Lung (tissue), 12 donors: ENCODE measurements around the gene TP53INP2. TPM values are rescaled to one million over a fixed set of nuclear protein-coding genes. Genes with fewer than 3 reads are reported as not detected.
A peak's percentile ranks its signal among the peaks of the same experiment; 100 is the strongest.

ENCODE experiments used
- ATAC-seq: fragments of 200-7000 bp; cut with Tn5 transposase; one replicate; pipeline ENCODE4 v1.9.1; 2020; ENCODE audit warnings: moderate number of reproducible peaks; ENCODE audit not compliant: insufficient read depth, low FRiP score
- DNase-seq, 3 donors: peaks; one replicate each; pipeline ENCODE4 v3.0.0-alpha.2; 2013 to 2017
- H3K27ac ChIP-seq, 2 donors: one replicate each; pipeline ENCODE4 v1.5.1; 2013; ENCODE audit warnings: mild to moderate bottlenecking in 2 of 2, moderate library complexity in 2 of 2, control low read depth in 1 of 2, inconsistent platforms in 1 of 2, low read depth in 1 of 2, low read length in 1 of 2
- H3K27me3 ChIP-seq, 3 donors: one replicate each; pipeline ENCODE4 v1.5.1; 2013; ENCODE audit warnings: low read length in 2 of 3; ENCODE audit not compliant: control insufficient read depth in 3 of 3, insufficient read depth in 3 of 3
- H3K36me3 ChIP-seq, 4 donors: one replicate each; pipeline ENCODE4 v1.5.1; 2013; ENCODE audit warnings: low read length in 4 of 4, mild to moderate bottlenecking in 1 of 4, moderate library complexity in 1 of 4; ENCODE audit not compliant: control insufficient read depth in 4 of 4, insufficient read depth in 4 of 4
- H3K4me1 ChIP-seq, 5 donors: one replicate each; pipeline ENCODE4 v1.5.1; 2013; ENCODE audit warnings: low read length in 5 of 5, mild to moderate bottlenecking in 2 of 5, moderate library complexity in 1 of 5; ENCODE audit not compliant: control insufficient read depth in 5 of 5, insufficient read depth in 5 of 5
- H3K4me3 ChIP-seq: one replicate; pipeline ENCODE4 v1.5.1; 2013; ENCODE audit warnings: mild to moderate bottlenecking, control low read depth, moderate library complexity
- H3K9ac ChIP-seq, 2 donors: one replicate each; pipeline ENCODE4 v1.5.1; 2013; ENCODE audit warnings: low read length in 2 of 2, control low read depth in 1 of 2; ENCODE audit not compliant: insufficient read depth in 1 of 2
- H3K9me3 ChIP-seq, 4 donors: one replicate each; pipeline ENCODE4 v1.5.1; 2013; ENCODE audit warnings: low read length in 3 of 4, mild to moderate bottlenecking in 1 of 4, moderate library complexity in 1 of 4; ENCODE audit not compliant: control insufficient read depth in 4 of 4, insufficient read depth in 3 of 4
- WGBS, 2 donors: extraction: QIAGEN DNeasy Blood & Tissue Kit; methylation state at CpG; one replicate each; pipeline ENCODE4 v1.1.7; 2013; 5-methylcytosine and 5-hydroxymethylcytosine counted together
- polyA plus RNA-seq, 2 donors: library from polyadenylated mRNA; stranded (reverse); fragments of 200-250 nt; gene quantifications; one replicate each; pipeline ENCODE4 v1.2.1, GENCODE V29; 2013
- total RNA-seq, 2 donors: library from RNA; depleted of rRNA in 1 of 2; stranded (reverse); fragments of >200 nt in 1 of 2; gene quantifications; one replicate each; pipeline ENCODE4 v1.2.1, GENCODE V29; 2014 to 2021
- TF ChIP-seq, protein P1 (sequence below): IDR thresholded peaks from 2 replicates; pipeline ENCODE4 v1.5.1; 2012; ENCODE audit warnings: mild to moderate bottlenecking; ENCODE audit errors: control extremely low read depth, extremely low read depth
- donor health status: control.
- donor health status: control.
- donor health status: Bipolar disorder and iron deficiency.
- donor health status: healthy.
- donor health status: DM: yes; HTN: yes; CAD: no.

Gene TP53INP2
- total and polyA plus RNA-seq, 4 donors: 5.8 to 19.5 (median 11.4) TPM

DNA sequence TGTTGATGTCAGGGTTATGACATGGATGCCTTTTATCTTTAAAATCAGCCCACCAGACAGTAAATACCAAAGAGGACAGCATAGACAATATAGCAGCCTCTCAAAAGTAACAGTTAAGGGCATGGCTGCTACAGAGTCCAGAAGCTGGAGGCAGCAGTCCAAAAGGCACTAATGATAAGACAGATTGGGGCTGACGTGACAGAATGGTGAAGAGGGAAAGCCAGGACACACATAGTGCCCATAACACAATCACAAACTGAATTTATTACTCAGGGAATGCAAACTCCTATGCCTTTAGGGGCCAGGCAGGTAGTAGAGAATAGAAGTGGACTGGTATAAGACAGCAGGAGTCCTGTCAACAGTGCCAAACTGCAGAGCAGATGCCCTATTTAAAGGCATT lies 40.7 kb downstream of the TP53INP2 start:
- peak overlapping the region in 1 of 2 donors; percentile 22 for H3K27ac ChIP-seq
- H3K9ac ChIP-seq: no peak overlapping the region
- H3K36me3 ChIP-seq: peaks cover 35 to 42% (median 38%) of the 10 kb centered on the region in 4 donors
- no peak for DNase-seq
- TF ChIP-seq, protein P1, sequence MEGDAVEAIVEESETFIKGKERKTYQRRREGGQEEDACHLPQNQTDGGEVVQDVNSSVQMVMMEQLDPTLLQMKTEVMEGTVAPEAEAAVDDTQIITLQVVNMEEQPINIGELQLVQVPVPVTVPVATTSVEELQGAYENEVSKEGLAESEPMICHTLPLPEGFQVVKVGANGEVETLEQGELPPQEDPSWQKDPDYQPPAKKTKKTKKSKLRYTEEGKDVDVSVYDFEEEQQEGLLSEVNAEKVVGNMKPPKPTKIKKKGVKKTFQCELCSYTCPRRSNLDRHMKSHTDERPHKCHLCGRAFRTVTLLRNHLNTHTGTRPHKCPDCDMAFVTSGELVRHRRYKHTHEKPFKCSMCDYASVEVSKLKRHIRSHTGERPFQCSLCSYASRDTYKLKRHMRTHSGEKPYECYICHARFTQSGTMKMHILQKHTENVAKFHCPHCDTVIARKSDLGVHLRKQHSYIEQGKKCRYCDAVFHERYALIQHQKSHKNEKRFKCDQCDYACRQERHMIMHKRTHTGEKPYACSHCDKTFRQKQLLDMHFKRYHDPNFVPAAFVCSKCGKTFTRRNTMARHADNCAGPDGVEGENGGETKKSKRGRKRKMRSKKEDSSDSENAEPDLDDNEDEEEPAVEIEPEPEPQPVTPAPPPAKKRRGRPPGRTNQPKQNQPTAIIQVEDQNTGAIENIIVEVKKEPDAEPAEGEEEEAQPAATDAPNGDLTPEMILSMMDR: no peak
- H3K9me3 ChIP-seq: peaks cover 0 to 2% (median 0%) of the 10 kb centered on the region in 4 donors
- no peak for ATAC-seq
- no peaks in the 10 kb centered on the region for H3K27me3 ChIP-seq
- H3K4me3 ChIP-seq: no peak overlapping the region
- 86 to 94% methylated on average over 1 of the region's 1 CpG for WGBS, 2 donors
- no peaks in the 10 kb centered on the region for H3K4me1 ChIP-seq

DNA sequence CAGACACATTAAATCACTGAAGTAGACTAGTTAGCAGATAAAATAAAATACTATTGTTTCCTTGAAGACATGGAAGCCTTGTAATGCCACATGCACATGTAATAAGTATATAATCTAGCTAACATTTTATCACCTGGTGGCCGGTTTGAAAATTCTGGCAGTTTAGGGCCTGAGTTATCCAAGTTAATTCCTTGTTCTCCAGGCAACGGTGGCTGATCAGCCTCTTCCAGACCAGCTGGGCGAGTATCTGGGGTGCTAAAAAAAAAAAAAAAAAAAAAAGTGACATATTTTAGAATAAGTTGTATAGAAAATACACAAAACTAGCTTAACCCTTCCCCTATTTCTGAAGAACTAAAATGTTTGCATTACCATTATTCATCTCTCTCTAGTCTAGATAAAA lies 42.5 kb downstream of the TP53INP2 start:
- WGBS, 2 donors: 86 to 92% methylated on average over 3 of the region's 3 CpGs
- TF ChIP-seq, protein P1: no peak
- H3K36me3 ChIP-seq: peaks cover 35 to 40% (median 39%) of the 10 kb centered on the region in 4 donors

DNA sequence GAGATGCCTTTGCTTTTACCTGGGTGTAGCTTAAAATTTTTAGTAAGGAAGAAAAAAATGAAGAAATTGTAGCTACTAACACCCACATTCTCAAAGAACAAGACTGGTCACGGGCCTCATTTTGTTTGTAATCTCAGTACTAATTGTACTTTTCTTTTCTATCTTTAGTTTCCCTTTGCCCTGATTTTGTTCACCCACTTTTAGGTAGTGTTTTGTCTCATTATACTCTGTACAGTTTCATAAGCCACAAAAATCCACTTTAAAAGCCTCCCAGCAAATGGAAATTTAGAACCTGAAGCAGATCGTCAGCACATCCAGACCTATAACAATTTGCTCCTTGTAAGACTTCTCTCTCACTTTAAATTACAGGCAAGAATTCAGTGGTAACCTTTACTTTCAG lies 43.3 kb downstream of the TP53INP2 start:
- DNase-seq (no peak), ATAC-seq (no peak)
- H3K9me3 ChIP-seq: peaks cover 0 to 2% (median 0%) of the 10 kb centered on the region in 4 donors
- WGBS, 2 donors: 81 to 94% methylated on average over 2 of the region's 2 CpGs
- H3K27me3 ChIP-seq: no peaks in the 10 kb centered on the region
- H3K4me1 ChIP-seq: no peaks in the 10 kb centered on the region
- no peak overlapping the region for H3K27ac ChIP-seq
- H3K9ac ChIP-seq: no peak overlapping the region
- H3K36me3 ChIP-seq: peaks cover 28 to 40% (median 33%) of the 10 kb centered on the region in 4 donors
- TF ChIP-seq, protein P1: no peak
- H3K4me3 ChIP-seq: no peak overlapping the region

More for the DNA sequence above, 42.5 kb downstream of the TP53INP2 start:
- H3K27me3 ChIP-seq: no peaks in the 10 kb centered on the region
- no peak for ATAC-seq
- H3K9me3 ChIP-seq: peaks cover 0 to 2% (median 0%) of the 10 kb centered on the region in 4 donors
- H3K4me1 ChIP-seq: no peaks in the 10 kb centered on the region
- H3K4me3 ChIP-seq: no peak overlapping the region
- no peak overlapping the region for H3K27ac ChIP-seq
- no peak overlapping the region for H3K9ac ChIP-seq
- no peak for DNase-seq

DNA sequence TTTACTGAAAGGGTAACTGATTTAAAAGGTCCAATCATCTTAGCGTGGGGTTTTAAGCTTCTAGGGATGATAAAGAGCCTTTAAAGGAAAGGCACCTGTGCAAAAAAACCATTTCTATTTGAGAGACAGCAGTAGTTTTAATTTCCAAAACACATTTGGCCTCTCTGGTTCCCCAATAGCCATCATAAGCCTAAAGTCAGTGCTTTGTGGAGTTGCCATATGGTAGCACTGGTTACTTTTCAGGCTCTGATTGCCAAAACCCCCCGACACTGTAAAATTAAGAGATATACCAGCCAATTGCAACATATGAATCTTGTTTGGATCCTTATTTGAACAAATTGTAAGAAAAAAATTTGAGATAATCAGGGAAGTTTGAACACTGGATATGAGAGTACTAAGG lies 44.6 kb downstream of the TP53INP2 start:
- 94 to 95% methylated on average over 2 of the region's 2 CpGs for WGBS, 2 donors
- no peaks in the 10 kb centered on the region for H3K4me1 ChIP-seq
- ATAC-seq (no peak), DNase-seq (no peak)
- H3K27ac ChIP-seq: no peak overlapping the region
- no peaks in the 10 kb centered on the region for H3K9me3 ChIP-seq
- H3K36me3 ChIP-seq: peaks cover 18 to 40% (median 27%) of the 10 kb centered on the region in 4 donors
- H3K9ac ChIP-seq: no peak overlapping the region
- H3K4me3 ChIP-seq: no peak overlapping the region
- TF ChIP-seq, protein P1: no peak
- H3K27me3 ChIP-seq: no peaks in the 10 kb centered on the region
